ENCODE data around the gene WDR33. TPM values are rescaled to one million over a fixed set of nuclear protein-coding genes. Genes with fewer than 3 reads are reported as not detected.

The WDR33 gene
- total and polyA plus RNA-seq, 2 experiments from 2014 or later, result 40.3 to 44.4 TPM

GRCh38 chr2:127700527-127701192, 110.3 kb downstream of the WDR33 start:
- peak overlapping the region; percentile 50 for H3K4me3 ChIP-seq
- DNase-seq (ENCODE audit: low read depth in 1 of 2, low spot score in 1 of 2), result no peak
- no peaks in the 10 kb centered on the region for H3K27me3 ChIP-seq
- peaks cover 10% of the 10 kb centered on the region for H3K4me1 ChIP-seq (ENCODE audit: low read depth)
- H3K36me3 ChIP-seq, result peaks cover 3% of the 10 kb centered on the region
- H3K27ac ChIP-seq, result peak overlapping the region; percentile 96
- TF ChIP-seq, protein P1, sequence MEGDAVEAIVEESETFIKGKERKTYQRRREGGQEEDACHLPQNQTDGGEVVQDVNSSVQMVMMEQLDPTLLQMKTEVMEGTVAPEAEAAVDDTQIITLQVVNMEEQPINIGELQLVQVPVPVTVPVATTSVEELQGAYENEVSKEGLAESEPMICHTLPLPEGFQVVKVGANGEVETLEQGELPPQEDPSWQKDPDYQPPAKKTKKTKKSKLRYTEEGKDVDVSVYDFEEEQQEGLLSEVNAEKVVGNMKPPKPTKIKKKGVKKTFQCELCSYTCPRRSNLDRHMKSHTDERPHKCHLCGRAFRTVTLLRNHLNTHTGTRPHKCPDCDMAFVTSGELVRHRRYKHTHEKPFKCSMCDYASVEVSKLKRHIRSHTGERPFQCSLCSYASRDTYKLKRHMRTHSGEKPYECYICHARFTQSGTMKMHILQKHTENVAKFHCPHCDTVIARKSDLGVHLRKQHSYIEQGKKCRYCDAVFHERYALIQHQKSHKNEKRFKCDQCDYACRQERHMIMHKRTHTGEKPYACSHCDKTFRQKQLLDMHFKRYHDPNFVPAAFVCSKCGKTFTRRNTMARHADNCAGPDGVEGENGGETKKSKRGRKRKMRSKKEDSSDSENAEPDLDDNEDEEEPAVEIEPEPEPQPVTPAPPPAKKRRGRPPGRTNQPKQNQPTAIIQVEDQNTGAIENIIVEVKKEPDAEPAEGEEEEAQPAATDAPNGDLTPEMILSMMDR (IDR thresholded peaks at IDR 0.05; ENCODE audit: low read depth, low read length), result no peak
- H3K9me3 ChIP-seq (ENCODE audit: low read depth), result no peaks in the 10 kb centered on the region

DNA sequence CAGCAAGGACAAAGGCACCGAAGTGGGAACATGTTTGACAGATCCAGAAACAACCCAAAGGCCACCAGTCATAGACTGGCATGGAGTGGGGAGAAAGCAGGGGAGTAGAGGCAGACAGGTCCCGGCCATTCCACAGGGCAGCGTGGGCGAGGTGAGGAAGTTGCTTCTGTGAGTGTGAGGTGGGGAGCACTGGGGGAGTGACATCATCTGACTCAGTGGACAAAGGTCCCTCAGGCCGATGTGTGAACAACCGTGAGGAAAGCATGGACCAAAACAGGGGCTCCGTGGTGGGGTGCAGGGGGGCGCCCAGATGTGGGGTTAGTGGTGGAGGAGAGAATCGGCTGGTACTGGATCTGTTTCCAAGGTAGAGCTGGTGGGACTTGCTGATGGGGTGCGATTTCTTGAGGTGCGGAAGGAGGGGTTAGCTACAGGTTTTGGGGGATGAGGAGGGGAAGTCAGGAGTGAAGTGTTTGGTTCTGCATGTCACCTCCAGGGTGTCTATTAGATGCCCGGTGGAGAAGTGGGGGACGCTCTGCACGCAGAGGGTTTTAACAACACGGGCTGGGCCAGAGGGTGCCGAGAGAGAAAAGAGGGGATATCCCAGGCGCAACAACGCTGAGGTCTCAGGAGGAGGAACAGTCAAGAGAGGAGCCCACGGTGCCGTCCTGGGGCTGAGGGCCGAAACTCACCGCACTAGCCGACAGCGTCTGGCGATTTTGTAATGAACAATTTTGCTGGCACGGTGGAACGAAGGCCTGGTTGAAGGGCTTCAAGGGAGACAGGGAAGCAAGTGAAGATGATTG, 112.2 kb downstream of the WDR33 start:
- Histone ChIP-seq H3K27me3 (peaks cover 4% of the 10 kb centered on the region), H3K27ac (no peak overlapping the region), H3K36me3 (no peaks in the 10 kb centered on the region), H3K4me1 (ENCODE audit: low read depth) (peaks cover 15% of the 10 kb centered on the region), H3K4me3 (no peak overlapping the region), H3K9me3 (ENCODE audit: low read depth) (no peaks in the 10 kb centered on the region)
- no peak for DNase-seq (ENCODE audit: low read depth in 1 of 2, low spot score in 1 of 2)
- TF ChIP-seq, protein P1 (IDR thresholded peaks at IDR 0.05; ENCODE audit: low read depth, low read length), result no peak

DNA sequence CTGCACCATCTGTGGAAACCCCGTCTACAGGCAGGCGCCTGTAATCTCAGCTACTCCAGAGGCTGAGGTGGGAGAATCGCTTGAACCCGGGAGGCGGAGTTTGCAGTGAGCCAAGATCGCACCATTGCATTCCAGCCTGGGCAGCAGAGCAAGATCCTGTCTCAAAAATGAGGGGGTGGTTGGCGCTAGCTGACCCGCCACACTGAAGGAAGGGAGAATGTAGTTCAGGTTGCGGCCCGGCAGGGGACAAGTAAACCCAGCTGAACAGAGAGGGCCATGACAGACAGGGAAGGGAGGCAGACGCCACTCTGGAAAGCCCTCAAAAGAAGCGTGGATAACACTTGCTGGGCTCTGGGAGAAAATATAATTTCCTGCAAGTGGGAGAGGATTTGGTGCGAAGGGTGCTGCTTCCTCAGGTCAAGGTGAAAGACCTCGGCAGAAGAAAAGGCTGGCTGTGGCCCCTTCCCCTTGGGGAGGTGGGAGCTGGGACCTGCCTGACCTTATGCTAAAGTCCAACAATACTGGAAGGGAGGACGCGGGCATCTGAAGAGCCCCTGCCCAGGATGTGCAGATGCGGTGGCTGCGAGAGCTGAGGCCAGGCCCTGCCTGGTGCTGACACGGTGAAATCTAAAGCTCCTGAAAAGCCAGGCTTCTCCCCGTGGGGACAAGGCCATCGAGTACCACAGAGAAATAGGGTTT, 113.3 kb downstream of the WDR33 start:
- Histone ChIP-seq H3K4me3 (no peak overlapping the region), H3K36me3 (no peaks in the 10 kb centered on the region), H3K27ac (no peak overlapping the region), H3K27me3 (peaks cover 4% of the 10 kb centered on the region), H3K9me3 (ENCODE audit: low read depth) (no peaks in the 10 kb centered on the region), H3K4me1 (ENCODE audit: low read depth) (peaks cover 9% of the 10 kb centered on the region)
- no peak for DNase-seq (ENCODE audit: low read depth in 1 of 2, low spot score in 1 of 2)
- TF ChIP-seq, protein P1 (IDR thresholded peaks at IDR 0.05; ENCODE audit: low read depth, low read length), result no peak

DNA sequence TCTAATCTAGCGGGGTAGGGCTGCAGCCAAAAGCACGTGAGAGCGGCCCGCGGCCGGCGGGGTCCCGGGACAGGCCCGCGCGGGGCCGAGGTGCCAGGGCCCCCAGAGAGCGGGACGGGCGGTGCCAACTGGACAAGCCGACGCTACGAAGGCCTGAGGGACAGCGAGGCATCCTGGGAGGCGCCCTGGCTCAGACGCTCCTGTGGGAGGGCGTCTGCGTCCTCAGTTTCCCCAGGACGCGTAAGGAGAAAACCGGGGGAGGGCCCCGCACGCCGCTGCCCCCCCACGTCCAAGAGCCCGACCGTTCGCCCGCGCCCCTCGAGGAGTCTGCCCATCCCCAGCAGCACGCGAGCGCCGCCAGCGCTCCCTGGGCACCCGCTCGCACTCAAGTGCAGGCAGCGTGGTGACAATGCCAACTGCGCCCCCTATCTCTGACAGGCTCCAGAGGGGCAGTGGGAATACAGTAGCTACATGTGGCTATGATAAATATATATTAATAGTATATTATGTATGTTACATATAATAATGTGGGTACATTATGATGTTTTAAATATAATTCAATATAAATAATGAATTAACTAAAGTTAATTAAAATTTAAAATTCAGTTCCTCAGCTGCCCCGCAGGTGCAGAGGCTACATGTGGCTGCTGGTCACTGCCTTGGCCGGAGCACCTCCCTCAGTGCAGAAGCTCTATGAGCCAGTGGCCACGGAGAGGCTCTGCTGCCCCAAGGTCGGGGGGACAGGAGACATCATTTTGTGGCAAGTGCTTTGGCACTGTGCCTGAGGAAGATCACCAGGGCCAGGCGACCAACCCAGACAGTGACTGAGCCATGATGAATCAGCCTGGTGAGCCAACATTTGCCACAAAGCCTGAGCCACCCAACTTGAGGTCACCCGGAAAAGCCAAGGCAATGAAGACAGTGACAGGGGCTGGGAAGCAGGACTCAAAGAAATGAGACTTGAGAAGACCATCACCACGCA, 115.2 kb downstream of the WDR33 start:
- no peaks in the 10 kb centered on the region for H3K36me3 ChIP-seq
- TF ChIP-seq, protein P1 (IDR thresholded peaks at IDR 0.05; ENCODE audit: low read depth, low read length), result peak; percentile 66
- H3K9me3 ChIP-seq (ENCODE audit: low read depth), result no peaks in the 10 kb centered on the region
- H3K4me3 ChIP-seq, result peak overlapping the region; percentile 23
- H3K27ac ChIP-seq, result no peak overlapping the region
- DNase-seq (ENCODE audit: low read depth in 1 of 2, low spot score in 1 of 2), result peak; percentile 69 to 88
- H3K4me1 ChIP-seq (ENCODE audit: low read depth), result peaks cover 4% of the 10 kb centered on the region
- peaks cover 4% of the 10 kb centered on the region for H3K27me3 ChIP-seq

GRCh38 chr2:127694986-127695385, 116.0 kb downstream of the WDR33 start:
- TF ChIP-seq, protein P1 (IDR thresholded peaks at IDR 0.05; ENCODE audit: low read depth, low read length), result no peak
- H3K9me3 ChIP-seq (ENCODE audit: low read depth), result no peaks in the 10 kb centered on the region
- no peaks in the 10 kb centered on the region for H3K36me3 ChIP-seq
- H3K27ac ChIP-seq, result no peak overlapping the region
- peaks cover 4% of the 10 kb centered on the region for H3K27me3 ChIP-seq
- peak in 1 of 2 donors; percentile 43 for DNase-seq (ENCODE audit: low read depth in 1 of 2, low spot score in 1 of 2)
- H3K4me3 ChIP-seq, result peak overlapping the region; percentile 23
- H3K4me1 ChIP-seq (ENCODE audit: low read depth), result peaks cover 4% of the 10 kb centered on the region
